DND-41 (cell line): ENCODE results near the gene CCDC178.

ENCODE experiments used
- EZH2 ChIP-seq: IDR thresholded peaks from 3 replicates; pipeline ENCODE4 v1.6.1; 2012; ENCODE audit warnings: borderline replicate concordance, low read depth, mild to moderate bottlenecking, moderate library complexity, low read length, inconsistent platforms; ENCODE audit not compliant: severe bottlenecking
- TF ChIP-seq, protein P1 (sequence below): IDR thresholded peaks from 2 replicates; pipeline ENCODE4 v1.5.1; 2012; ENCODE audit warnings: borderline replicate concordance, low read length, moderate library complexity, mild to moderate bottlenecking; ENCODE audit not compliant: poor library complexity, severe bottlenecking; ENCODE audit errors: extremely low read depth

DNA sequence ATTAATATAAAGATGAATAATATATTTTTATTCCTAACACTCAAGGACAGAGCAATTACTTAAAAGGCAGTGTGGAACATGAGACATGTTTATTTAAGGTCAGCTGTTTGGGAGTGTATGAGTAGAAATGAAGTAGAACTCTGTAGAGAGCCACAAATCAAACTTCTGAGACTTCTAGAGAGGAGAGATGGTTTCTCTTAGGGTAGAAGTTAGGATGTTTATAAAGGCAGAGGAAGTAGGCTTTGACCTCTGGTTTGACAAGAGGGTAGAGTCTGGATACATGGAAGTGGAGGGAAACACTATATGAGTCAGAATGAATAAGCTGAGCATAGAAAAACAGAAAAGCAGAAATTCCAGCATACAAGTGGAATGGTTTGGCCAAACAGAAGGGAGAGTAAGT, 405.6 kb downstream of the CCDC178 start:
- TF ChIP-seq, protein P1, sequence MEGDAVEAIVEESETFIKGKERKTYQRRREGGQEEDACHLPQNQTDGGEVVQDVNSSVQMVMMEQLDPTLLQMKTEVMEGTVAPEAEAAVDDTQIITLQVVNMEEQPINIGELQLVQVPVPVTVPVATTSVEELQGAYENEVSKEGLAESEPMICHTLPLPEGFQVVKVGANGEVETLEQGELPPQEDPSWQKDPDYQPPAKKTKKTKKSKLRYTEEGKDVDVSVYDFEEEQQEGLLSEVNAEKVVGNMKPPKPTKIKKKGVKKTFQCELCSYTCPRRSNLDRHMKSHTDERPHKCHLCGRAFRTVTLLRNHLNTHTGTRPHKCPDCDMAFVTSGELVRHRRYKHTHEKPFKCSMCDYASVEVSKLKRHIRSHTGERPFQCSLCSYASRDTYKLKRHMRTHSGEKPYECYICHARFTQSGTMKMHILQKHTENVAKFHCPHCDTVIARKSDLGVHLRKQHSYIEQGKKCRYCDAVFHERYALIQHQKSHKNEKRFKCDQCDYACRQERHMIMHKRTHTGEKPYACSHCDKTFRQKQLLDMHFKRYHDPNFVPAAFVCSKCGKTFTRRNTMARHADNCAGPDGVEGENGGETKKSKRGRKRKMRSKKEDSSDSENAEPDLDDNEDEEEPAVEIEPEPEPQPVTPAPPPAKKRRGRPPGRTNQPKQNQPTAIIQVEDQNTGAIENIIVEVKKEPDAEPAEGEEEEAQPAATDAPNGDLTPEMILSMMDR, result no peak
- TF ChIP-seq EZH2, result no peak
